Germinal center (tissue), 1 donor: Measurements from ENCODE around the gene HACL1.

ENCODE experiments used
- DNase-seq: peaks from one replicate; pipeline ENCODE4 v3.0.0; 2012; ENCODE audit warnings: mixed read lengths, low spot score

HACL1 gene

GRCh38 chr3:15601399-15602145 is at the start of gene HACL1, which contains the start of gene BTD:
TSS of gene HACL1 (minus strand) at chr3:15601569. CDS start at chr3:15601463, 106 bp downstream.
TSS of gene BTD (plus strand) at chr3:15601745. CDS start at chr3:15635440, 33,695 bp downstream.
- peak; percentile 97 for DNase-seq

DNA sequence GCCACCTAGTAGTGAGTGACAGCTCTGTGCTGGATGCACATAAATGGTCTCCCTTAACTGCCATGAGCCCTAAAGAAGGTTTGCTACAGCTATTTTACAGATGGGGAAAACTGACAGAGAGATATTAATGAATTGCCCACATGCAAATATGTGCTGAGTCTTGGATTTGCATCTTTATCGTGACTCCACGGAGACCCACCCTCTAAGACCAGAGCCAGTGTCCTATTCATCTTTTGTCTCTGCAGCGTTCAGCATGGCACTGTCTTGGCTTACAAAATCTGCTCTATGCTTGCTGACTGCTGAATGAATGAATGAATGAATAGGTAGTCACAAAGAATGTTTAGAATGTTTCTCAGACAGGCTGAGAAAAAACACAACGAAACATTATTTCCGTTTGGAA is 48.5 kb upstream of the HACL1 start:
- DNase-seq, result no peak

- DNase-seq, result no peak
Measured at GRCh38 chr3:15649341-15649740, 48.0 kb upstream of the HACL1 start.

GRCh38 chr3:15647611-15648167 is 46.3 kb upstream of the HACL1 start:
- DNase-seq, result peak; percentile 51

DNA sequence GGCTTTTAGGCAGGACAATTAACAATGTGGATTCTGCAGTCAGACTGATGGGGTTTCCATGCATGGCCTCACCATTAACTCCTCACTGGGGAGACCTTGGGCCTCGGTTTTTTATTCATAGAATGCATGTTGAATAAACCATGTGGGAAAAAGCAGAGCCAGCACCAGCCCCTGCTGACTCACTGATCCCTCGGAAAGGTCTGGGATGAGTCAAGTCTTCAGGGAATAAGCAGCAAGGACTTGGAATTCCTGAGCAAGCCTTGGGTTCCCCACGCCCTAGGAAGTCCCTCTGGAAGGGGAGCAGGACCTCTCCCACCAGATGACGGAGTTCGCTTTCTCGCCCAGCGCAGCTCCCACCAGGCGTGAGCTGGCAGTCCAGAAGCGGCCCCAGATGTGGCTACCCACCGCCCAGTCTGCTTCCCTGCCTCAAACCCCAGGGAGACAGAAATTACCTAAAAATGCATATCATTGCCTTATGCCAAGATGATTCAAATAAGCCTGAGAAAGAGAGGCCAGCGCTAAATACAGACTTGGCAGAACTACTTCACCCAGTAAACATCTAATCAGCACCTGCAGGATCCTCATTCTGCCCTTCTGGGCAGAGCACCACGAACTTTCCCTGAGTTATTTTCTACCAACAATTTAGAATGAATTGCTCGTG is 45.6 kb upstream of the HACL1 start:
- no peak for DNase-seq

DNA sequence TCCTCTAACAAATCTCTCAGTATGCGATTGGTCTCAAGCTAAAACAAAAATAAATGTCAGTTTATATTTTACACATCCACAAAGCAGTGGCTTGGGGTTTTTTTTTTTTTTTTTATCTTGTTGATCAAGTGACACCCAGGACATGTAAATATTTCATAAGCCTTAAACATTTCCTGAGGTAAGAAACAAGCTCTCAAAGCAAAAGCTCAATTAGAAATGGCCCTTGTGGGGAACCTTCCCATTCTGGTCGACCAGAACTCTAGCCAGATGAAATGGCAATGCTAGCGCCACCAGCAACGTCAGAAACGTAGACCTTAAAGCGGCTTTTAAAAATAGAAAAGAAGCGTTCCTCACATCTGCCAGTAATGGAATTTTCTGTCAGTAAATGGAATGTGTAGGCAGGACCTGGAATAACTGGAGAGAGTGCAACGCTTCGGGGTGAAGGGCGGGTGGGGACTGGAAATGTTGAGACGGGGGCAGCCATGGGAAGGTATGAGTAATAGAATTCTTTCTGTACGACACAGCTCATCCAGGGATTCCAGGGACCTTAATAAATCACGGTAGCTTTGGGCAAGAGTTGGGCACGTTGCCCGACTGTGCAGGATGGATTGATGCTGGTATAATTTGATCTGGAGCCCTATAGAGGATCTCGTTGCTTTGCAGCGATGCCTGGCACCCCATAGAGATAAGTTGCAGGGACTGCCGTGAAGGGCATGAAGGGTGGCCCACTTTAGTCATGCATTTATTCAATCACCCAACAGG is 44.6 kb upstream of the HACL1 start:
- DNase-seq, result no peak

DNA sequence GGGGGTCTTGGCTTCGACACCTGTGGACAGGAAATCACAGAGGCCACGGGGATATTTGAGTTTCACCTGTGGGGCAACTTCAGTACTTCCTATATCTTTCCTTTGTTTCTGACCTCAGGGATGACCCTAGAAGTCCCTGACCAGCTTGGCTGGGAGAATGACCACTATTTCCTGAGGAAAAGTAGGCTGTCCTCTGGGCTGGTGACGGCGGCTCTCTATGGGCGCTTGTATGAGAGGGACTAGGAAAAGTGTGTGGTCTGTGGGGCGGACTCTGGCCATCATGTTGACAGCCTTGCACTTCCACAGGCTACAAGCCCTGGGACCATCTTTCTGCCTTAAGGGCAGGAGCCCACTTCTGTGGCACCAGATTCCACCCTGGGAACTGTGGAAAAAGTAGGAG is 43.9 kb upstream of the HACL1 start:
- DNase-seq, result no peak

- no peak for DNase-seq
Measured at GRCh38 chr3:15638891-15639262, 37.5 kb upstream of the HACL1 start.

DNA sequence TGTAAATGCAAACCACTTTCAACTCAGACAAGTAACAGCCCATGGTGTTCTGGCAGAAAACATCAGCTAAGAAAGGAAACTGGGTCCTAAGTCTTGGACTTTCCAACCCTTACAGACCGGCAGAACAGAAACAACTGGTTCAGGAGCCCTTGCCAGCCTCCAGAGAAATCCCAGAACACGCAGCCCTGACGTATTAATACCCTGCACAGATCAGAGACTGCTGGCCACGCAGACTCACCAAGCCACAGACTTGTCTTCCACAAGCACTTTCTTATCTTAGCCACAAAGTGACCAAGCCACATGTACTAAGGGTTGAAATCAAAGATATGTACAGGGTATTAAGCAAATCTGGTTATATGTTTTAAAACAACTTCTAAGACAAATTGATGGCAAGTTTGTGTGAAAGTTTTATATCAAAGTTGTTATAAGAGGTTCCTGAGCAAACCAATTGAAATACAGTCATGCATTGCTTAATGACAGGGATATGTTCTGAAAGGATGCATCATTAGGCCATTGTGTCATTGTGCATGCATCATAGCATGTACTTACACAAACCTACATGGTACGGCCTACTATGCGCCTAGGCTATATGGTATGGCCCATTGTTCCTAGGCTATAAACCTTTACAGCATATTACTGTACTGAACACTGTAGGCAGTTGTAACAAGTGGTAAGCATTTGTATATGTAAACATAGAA is 37.0 kb upstream of the HACL1 start:
- no peak for DNase-seq

DNA sequence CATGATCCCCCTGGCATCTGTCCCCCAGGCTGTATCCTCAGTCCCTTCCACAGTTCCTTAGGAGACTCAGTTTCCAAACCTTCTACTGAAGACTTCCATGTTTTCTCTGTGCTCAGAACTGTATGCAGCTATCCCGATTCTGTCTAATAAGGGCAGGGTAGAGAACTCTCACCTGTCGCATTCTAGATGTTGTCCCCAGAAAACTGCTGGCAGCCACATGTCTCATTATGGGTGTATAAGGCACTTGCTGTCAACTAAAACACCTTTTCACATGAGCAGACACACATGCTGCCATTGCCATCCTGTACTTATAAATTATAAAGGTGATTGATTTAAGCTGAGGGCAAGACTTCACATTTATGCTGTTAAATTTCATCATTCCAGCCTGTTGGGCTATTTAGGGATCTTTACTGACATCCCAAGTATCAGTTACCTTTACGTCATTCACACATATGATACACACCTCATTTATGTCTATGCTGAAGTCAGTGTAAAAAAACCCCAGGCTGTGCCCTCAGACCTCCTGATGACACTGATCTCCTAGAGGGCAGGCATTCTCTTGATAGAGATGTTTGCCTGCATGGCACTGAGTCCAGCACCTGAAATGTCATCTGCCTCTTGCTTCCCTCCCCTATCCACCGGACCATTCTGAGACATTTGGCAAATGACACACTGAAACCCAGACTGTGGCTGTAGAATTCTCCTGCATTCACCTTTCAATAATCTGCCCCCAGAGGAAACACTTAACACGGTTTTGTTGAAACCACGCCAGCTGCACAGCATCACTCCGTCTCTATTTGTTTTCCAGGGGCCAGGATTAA is 36.0 kb upstream of the HACL1 start:
- DNase-seq, result no peak

DNA sequence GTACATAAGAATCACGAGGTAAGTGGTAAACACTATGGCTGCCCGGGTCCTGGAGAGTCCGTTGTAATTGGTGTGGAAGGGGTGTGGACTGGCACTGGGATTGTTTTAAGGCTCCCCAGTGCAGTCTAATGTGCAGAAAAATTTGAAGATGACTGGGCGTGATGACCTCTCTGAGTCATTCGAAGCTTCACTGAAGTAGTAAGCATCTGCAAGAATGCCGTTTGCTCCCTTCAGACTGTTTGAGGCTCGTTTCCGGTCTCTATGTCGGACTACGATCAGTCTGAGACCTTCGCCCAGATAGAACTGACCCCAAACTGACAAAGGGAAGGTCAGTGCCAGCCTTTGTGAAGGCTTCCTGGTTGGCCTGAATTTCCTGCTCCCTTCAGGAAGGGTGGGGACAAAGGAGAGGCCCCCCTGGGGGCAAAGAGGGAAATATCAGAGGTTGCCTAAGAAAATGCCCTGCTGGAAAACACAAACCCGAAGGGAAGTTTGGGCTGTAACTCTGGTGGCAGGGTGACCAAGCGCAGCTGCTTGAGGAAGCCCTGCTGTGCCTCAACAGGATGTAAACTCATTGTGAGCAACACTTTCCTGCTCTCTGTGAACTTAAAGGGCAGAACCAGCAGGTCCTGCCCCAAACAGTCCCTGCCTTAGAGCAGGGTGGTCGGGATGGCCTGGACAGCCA is 34.8 kb upstream of the HACL1 start:
- DNase-seq, result peak; percentile 32

DNA sequence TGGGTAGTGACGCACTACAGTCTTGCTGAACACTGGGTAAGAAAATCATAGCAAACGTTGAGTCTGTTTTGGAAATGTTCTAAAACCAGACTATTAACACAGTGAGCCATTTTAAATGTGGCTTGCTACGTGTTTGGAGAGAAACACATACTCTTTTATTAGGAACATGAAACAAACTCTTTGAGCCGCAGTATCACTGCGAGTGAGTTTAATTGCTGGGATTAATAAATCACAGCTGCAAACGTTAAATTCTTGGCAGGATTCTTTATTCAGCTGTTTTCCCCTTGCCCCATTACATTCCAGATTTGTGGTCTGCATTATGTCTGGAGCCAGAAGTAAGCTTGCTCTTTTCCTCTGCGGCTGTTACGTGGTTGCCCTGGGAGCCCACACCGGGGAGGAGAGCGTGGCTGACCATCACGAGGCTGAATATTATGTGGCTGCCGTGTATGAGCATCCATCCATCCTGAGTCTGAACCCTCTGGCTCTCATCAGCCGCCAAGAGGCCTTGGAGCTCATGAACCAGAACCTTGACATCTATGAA is 33.8 kb upstream of the HACL1 start:
- DNase-seq, result no peak

DNA sequence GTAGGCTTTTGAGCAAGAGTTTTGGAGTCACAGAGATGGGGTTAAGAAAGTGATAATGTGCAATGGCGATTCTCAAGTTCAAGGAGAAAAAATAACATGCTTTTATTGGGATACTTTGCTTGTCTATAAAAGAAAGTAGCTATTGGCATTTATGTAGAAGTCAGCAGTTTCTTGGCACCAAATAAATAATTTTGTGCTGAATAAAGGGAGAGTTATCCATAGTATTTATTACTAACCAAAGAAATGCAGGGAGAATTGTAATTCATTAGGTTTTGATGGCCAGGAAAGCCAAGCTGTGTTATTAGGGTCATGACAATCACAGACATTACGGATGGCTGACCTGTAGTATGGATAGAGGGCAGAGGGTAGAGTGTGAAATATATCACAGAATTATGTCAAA is 33.3 kb upstream of the HACL1 start:
- DNase-seq, result no peak

DNA sequence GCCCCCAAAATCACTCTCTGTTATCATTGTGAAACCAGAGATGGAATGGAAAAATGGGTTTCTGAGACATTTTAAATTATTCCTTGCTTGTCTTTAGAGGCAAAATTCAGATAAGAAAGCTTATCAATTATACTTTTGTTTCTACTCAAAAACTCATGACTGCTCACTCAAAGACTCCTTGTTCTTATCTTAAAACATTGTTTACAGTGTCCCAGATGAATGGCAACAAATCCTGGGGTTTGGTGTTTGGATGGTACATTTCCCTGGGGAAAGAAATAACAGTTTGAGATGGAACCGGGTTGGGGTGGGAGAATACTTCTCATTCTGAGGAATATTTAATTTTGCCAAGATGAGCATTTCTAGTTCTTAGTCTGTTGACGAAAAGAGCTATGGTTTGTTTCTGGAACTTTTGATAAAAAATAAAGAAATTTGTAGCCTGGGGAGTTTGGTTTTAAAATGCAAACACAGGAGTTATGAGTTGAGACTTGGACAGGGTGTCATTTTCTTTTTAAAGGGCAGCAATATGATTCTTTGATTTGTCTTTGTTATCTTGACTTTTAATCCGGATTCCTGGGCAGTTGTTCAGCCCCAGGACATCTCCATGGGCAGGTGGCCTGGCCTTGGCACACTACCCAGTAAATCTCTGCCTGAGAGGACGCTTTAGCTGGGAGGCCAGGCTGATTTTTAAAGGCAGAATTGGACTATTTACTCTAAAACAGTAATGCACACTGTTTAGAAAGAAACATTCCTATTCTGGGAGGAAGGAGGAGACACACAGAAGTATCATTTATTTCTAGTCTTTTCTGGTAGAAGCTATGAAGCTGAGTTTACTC is 32.6 kb upstream of the HACL1 start:
- no peak for DNase-seq

- DNase-seq, result no peak
Measured at GRCh38 chr3:15633159-15633558, 31.8 kb upstream of the HACL1 start.

- DNase-seq, result no peak
Measured at GRCh38 chr3:15632212-15632580, 30.8 kb upstream of the HACL1 start.

DNA sequence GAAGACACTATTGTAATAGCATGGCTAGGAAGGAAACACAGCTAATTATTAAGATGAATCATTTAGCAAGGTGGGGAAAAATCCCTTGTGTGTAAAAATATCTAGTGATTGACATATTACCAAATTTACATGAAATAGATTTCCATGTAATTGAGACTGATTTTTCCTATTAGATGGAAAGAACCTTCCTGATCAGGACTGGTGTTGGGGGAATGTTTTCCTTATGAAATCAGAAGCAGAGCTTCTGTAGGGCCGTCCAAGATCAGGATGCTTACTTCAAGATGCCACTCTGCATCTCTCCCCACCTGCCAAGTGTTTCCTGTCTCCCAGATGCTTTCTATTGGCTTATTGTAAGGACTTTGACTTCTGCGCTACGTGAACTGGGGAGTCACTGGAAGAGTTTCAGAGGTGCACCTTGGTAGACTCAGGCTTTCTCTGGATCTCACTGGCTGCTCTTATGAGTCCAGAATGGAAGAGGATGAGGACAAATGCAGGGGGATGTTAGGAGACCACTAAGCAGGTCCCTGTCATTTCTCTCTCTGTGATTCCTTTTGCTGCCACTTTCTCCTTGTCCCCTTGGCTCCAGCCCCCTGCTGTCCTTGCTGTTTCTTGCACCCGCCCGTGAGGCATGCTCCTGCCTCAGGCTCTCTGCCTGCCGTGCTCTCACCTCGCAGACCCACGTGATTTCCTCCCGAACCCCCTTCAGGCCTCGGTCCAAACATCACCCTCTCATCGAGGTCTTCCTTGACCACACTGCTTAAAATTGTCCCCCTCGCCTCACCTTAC is 30.2 kb upstream of the HACL1 start:
- no peak for DNase-seq

DNA sequence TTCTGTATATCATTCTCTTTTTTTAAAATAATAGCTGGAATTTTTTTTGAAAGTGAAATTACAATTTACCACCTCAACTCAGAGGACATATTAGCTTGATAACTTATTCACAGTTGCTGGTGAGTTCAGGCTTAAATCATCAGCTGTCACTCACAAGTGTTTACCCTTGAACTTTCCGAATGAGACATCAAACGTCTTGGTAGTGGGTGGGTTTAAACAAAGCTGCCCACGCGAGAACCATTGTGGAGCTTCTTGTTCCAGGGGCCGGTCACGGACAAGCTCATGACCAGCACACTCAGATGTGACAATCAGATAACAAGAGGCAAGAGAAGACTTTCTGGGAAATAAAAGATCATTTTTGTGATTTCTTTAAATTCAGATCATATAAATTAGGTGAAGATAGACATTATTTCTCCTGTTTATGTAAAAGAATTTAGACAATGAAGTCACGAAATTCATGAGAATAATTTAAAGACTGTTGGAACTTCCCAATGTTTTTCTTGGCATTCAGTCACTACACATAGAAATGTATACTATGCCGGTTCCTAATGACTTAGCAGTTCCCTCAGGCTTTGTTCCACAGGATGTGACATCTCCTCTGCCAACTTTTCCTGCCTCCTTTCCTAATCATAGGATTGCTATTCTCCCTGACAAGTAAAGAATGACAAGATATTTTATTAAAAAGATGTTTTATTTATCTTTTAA is 29.4 kb upstream of the HACL1 start:
- DNase-seq, result no peak
